ENCODE data around the gene SEMA6A.

- TF ChIP-seq CTCF (conservative IDR thresholded peaks at IDR 0.05; ENCODE audit: low read length) (no peak), EZH2phosphoT487 (IDR thresholded peaks at IDR 0.05; ENCODE audit: borderline replicate concordance, low read depth, low read length) (no peak)
Measured at GRCh38 chr5:116468583-116468982, 106.0 kb downstream of the SEMA6A start.
